GM23338 (cell line): ENCODE data around the gene PAX4. TPM values are rescaled to one million over a fixed set of nuclear protein-coding genes. Genes with fewer than 3 reads are reported as not detected.

Source experiments
- ATAC-seq: fragments of 200-7000 bp; cut with Tn5 transposase; 3 replicates; pipeline ENCODE4 v1.9.1; 2020
- DNase-seq: peaks from one replicate; pipeline ENCODE4 v3.0.0-alpha.2; 2015; ENCODE audit warnings: low spot score
- H2AFZ ChIP-seq: fragments of 200-600 bp; sonication (generic); 2 replicates; pipeline ENCODE4 v1.8.0; 2016; ENCODE audit warnings: antibody characterized with exemption, mild to moderate bottlenecking, moderate library complexity
- H3F3A ChIP-seq: fragments of 200-600 bp; sonication (generic); replicated peaks from 2 replicates; pipeline ENCODE4 v1.8.0; 2017; ENCODE audit warnings: antibody characterized with exemption, mixed run types, low read depth
- H3K27ac ChIP-seq: fragments of 200-600 bp; sonication (generic); 2 replicates; pipeline ENCODE4 v1.6.1; 2016; ENCODE audit warnings: low read depth
- H3K27me3 ChIP-seq: fragments of 200-600 bp; sonication (generic); 2 replicates; pipeline ENCODE4 v1.8.0; 2016; ENCODE audit warnings: mild to moderate bottlenecking, mixed run types, moderate library complexity; ENCODE audit not compliant: insufficient read depth
- H3K36me3 ChIP-seq: fragments of 200-600 bp; sonication (generic); 2 replicates; pipeline ENCODE4 v1.8.0; 2016; ENCODE audit warnings: mild to moderate bottlenecking; ENCODE audit not compliant: insufficient read depth
- H3K4me1 ChIP-seq: fragments of 200-600 bp; sonication (generic); 2 replicates; pipeline ENCODE4 v1.8.0; 2016; ENCODE audit warnings: mild to moderate bottlenecking, moderate library complexity; ENCODE audit not compliant: insufficient read depth
- H3K4me2 ChIP-seq: fragments of 200-600 bp; sonication (generic); 2 replicates; pipeline ENCODE4 v1.7.1; 2017; ENCODE audit warnings: mixed run types
- H3K4me3 ChIP-seq: fragments of 200-600 bp; sonication (generic); 2 replicates; pipeline ENCODE4 v1.6.1; 2016; ENCODE audit warnings: mixed run types
- H3K79me2 ChIP-seq: fragments of 200-600 bp; sonication (generic); replicated peaks from 2 replicates; pipeline ENCODE4 v1.8.0; 2017; ENCODE audit warnings: mild to moderate bottlenecking; ENCODE audit not compliant: insufficient read depth
- H3K9me2 ChIP-seq: fragments of 200-600 bp; sonication (generic); 2 replicates; pipeline ENCODE4 v1.8.0; 2017; ENCODE audit not compliant: insufficient read depth
- H4K20me1 ChIP-seq: fragments of 200-600 bp; sonication (generic); replicated peaks from 2 replicates; pipeline ENCODE4 v1.8.0; 2017; ENCODE audit warnings: mild to moderate bottlenecking; ENCODE audit not compliant: insufficient read depth
- H3K27ac Mint-ChIP-seq: 2 replicates; pipeline ENCODE4 v1.8.0; 2020; ENCODE audit warnings: inconsistent platforms, mild to moderate bottlenecking, moderate library complexity, mixed read lengths
- H3K27me3 Mint-ChIP-seq: 3 replicates; pipeline ENCODE4 v1.8.0; 2022; ENCODE audit warnings: low read depth, mild to moderate bottlenecking, moderate library complexity, mixed read lengths, inconsistent platforms; ENCODE audit not compliant: insufficient read depth, poor library complexity
- H3K36me3 Mint-ChIP-seq: 3 replicates; pipeline ENCODE4 v1.8.0; 2021; ENCODE audit warnings: low read depth, mild to moderate bottlenecking, inconsistent platforms, moderate library complexity, mixed read lengths
- H3K4me1 Mint-ChIP-seq: 3 replicates; pipeline ENCODE4 v1.8.0; 2020; ENCODE audit warnings: mild to moderate bottlenecking, inconsistent platforms, mixed read lengths
- H3K4me3 Mint-ChIP-seq: 3 replicates; pipeline ENCODE4 v1.8.0; 2021; ENCODE audit warnings: moderate library complexity, mild to moderate bottlenecking, inconsistent platforms, mixed read lengths
- H3K9me3 Mint-ChIP-seq: 3 replicates; pipeline ENCODE4 v1.8.0; 2020; ENCODE audit warnings: moderate library complexity, mild to moderate bottlenecking, inconsistent platforms, mixed read lengths
- CREB1 ChIP-seq: fragments of 250-450 bp; sonication (Bioruptor Pico); IDR thresholded peaks from 2 replicates; pipeline ENCODE4 v1.5.0; 2020; ENCODE audit warnings: low read depth, mild to moderate bottlenecking, moderate library complexity
- CTCF ChIP-seq, 2 experiments: fragments of 200-600 bp in 1 of 2; sonication (generic) in 1 of 2; conservative IDR thresholded peaks; 2 replicates each; pipeline versions ENCODE4 v1.5.1 to v1.6.1; 2016 to 2017; ENCODE audit warnings: antibody characterized with exemption in 2 of 2, low read depth in 2 of 2, mild to moderate bottlenecking in 2 of 2, moderate library complexity in 1 of 2
- EZH2 ChIP-seq: fragments of 200-600 bp; sonication (generic); IDR thresholded peaks from one replicate; pipeline ENCODE4 v1.8.0; 2017; ENCODE audit warnings: antibody characterized with exemption, mild to moderate bottlenecking, low read depth; ENCODE audit not compliant: unreplicated experiment
- EZH2phosphoT487 ChIP-seq: fragments of 200-600 bp; sonication (generic); IDR thresholded peaks from one replicate; pipeline ENCODE4 v1.8.1; 2018; ENCODE audit warnings: antibody characterized with exemption; ENCODE audit not compliant: unreplicated experiment
- JUNB ChIP-seq: IDR thresholded peaks from one replicate; pipeline ENCODE4 v1.6.1; 2016; ENCODE audit warnings: antibody characterized with exemption; ENCODE audit not compliant: unreplicated experiment
- NANOG ChIP-seq: IDR thresholded peaks from 2 replicates; pipeline ENCODE4 v1.6.1; 2016; ENCODE audit warnings: antibody characterized with exemption, borderline replicate concordance
- POLR2AphosphoS5 ChIP-seq: IDR thresholded peaks from 2 replicates; pipeline ENCODE4 v1.6.1; 2016; ENCODE audit warnings: antibody characterized with exemption, low read depth
- STAT1 ChIP-seq: IDR thresholded peaks from one replicate; pipeline ENCODE4 v1.6.1; 2016; ENCODE audit warnings: antibody characterized with exemption; ENCODE audit not compliant: unreplicated experiment
- ZNF114 ChIP-seq: fragments of 250-450 bp; sonication (Bioruptor Pico); IDR thresholded peaks from 2 replicates; pipeline ENCODE4 v1.5.0; 2020; ENCODE audit warnings: mild to moderate bottlenecking, moderate library complexity
- ZNF331 ChIP-seq: fragments of 250-450 bp; sonication (Bioruptor Pico); IDR thresholded peaks from 2 replicates; pipeline ENCODE4 v1.5.0; 2020; ENCODE audit warnings: low read depth, mild to moderate bottlenecking, moderate library complexity
- ZNF462 ChIP-seq: fragments of 250-450 bp; sonication (Bioruptor Pico); IDR thresholded peaks from 2 replicates; pipeline ENCODE4 v1.5.0; 2020; ENCODE audit warnings: mild to moderate bottlenecking, moderate library complexity
- polyA plus RNA-seq: library from polyadenylated mRNA; unstranded; fragments of >200 nt; fragmentation: Nextera tagmentation; extraction: Ambion mirVana; gene quantifications from 2 replicates; pipeline ENCODE4 v1.2.1, GENCODE V29; 2016
- total RNA-seq: library from RNA; depleted of rRNA; stranded (reverse); fragments of >200 nt; shearing (Covaris generic); gene quantifications from 2 replicates; pipeline ENCODE4 v1.2.3, GENCODE V29; 2014
- TF ChIP-seq, protein P1 (sequence below): IDR thresholded peaks from one replicate; pipeline ENCODE4 v1.6.1; 2018; ENCODE audit warnings: antibody characterized with exemption; ENCODE audit not compliant: unreplicated experiment
- TF ChIP-seq, protein P2 (sequence below): IDR thresholded peaks from 2 replicates; pipeline ENCODE4 v1.6.1; 2016; ENCODE audit warnings: antibody characterized with exemption

The PAX4 gene
- total and polyA plus RNA-seq, 2 experiments from 2014 or later: not detected

- H3K9me3 Mint-ChIP-seq: peaks cover 17% of the 10 kb centered on the region
- Histone ChIP-seq H3K79me2 (no peaks in the 10 kb centered on the region), H3K4me2 (no peak overlapping the region), H3K4me3 (no peak overlapping the region), H4K20me1 (no peaks in the 10 kb centered on the region), H3F3A (no peaks in the 10 kb centered on the region), H3K36me3 (no peaks in the 10 kb centered on the region), H3K9me2 (peaks cover 8% of the 10 kb centered on the region; the same call in 1 of the 2 replicates), H3K27me3 (peaks cover 21% of the 10 kb centered on the region), H2AFZ (no peak overlapping the region), H3K4me1 (no peaks in the 10 kb centered on the region), H3K27ac (no peak overlapping the region)
- H3K36me3 Mint-ChIP-seq: peaks cover 6% of the 10 kb centered on the region
- ATAC-seq: no peak
- DNase-seq: no peak
- no peak overlapping the region for H3K4me3 Mint-ChIP-seq
- H3K4me1 Mint-ChIP-seq: peaks cover 3% of the 10 kb centered on the region; the same call in 1 of the 3 replicates
- peaks cover 10% of the 10 kb centered on the region for H3K27me3 Mint-ChIP-seq
- TF ChIP-seq EZH2phosphoT487: no peak
- TF ChIP-seq ZNF331: no peak
- TF ChIP-seq ZNF462: no peak
- TF ChIP-seq JUNB: no peak
- TF ChIP-seq ZNF114 (CRISPR knock-in tag): no peak
- TF ChIP-seq, protein P1, sequence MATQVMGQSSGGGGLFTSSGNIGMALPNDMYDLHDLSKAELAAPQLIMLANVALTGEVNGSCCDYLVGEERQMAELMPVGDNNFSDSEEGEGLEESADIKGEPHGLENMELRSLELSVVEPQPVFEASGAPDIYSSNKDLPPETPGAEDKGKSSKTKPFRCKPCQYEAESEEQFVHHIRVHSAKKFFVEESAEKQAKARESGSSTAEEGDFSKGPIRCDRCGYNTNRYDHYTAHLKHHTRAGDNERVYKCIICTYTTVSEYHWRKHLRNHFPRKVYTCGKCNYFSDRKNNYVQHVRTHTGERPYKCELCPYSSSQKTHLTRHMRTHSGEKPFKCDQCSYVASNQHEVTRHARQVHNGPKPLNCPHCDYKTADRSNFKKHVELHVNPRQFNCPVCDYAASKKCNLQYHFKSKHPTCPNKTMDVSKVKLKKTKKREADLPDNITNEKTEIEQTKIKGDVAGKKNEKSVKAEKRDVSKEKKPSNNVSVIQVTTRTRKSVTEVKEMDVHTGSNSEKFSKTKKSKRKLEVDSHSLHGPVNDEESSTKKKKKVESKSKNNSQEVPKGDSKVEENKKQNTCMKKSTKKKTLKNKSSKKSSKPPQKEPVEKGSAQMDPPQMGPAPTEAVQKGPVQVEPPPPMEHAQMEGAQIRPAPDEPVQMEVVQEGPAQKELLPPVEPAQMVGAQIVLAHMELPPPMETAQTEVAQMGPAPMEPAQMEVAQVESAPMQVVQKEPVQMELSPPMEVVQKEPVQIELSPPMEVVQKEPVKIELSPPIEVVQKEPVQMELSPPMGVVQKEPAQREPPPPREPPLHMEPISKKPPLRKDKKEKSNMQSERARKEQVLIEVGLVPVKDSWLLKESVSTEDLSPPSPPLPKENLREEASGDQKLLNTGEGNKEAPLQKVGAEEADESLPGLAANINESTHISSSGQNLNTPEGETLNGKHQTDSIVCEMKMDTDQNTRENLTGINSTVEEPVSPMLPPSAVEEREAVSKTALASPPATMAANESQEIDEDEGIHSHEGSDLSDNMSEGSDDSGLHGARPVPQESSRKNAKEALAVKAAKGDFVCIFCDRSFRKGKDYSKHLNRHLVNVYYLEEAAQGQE: no peak
- TF ChIP-seq NANOG: no peak
- no peak for TF ChIP-seq POLR2AphosphoS5
- no peak for TF ChIP-seq CTCF (conservative IDR thresholded peaks at IDR 0.05; ENCODE audit: low read depth in 2 of 2)
- no peak for TF ChIP-seq STAT1
- TF ChIP-seq EZH2: no peak
- no peak for TF ChIP-seq CREB1 (CRISPR knock-in tag)
- TF ChIP-seq, protein P2, sequence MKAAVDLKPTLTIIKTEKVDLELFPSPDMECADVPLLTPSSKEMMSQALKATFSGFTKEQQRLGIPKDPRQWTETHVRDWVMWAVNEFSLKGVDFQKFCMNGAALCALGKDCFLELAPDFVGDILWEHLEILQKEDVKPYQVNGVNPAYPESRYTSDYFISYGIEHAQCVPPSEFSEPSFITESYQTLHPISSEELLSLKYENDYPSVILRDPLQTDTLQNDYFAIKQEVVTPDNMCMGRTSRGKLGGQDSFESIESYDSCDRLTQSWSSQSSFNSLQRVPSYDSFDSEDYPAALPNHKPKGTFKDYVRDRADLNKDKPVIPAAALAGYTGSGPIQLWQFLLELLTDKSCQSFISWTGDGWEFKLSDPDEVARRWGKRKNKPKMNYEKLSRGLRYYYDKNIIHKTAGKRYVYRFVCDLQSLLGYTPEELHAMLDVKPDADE: no peak
- no peak overlapping the region for H3K27ac Mint-ChIP-seq
Measured at GRCh38 chr7:127612263-127612662, 5.7 kb downstream of the PAX4 start.
